CD4-positive, CD25-positive, alpha-beta regulatory T cell (primary cell): Measurements from ENCODE around the gene OR2B6. TPM values are rescaled to one million over a fixed set of nuclear protein-coding genes. Genes with fewer than 3 reads are reported as not detected.
A peak's percentile ranks its signal among the peaks of the same experiment; 100 is the strongest.
"Not testable (repeated sequence)": the region's sequence is repeated elsewhere in the genome, so short reads cannot be mapped to it uniquely, and the experiment has no call there.

Experiments
- ATAC-seq, 2 donors: fragments of 150-1000 bp; cut with Tn5 transposase; one replicate each; pipeline ENCODE4 v1.10.0; 2021; ENCODE audit warnings: low read depth in 2 of 2, moderate number of reproducible peaks in 2 of 2, moderate library complexity in 1 of 2
- DNase-seq, 3 donors: peaks; one replicate each; pipeline versions ENCODE4 v3.0.0 to v3.0.0-alpha.2; 2012 to 2022; ENCODE audit warnings: mixed read lengths in 1 of 3
- H3K27ac ChIP-seq: one replicate; pipeline ENCODE4 v1.7.0; 2013; ENCODE audit warnings: mild to moderate bottlenecking, low read length; ENCODE audit not compliant: insufficient read depth, poor library complexity, severe bottlenecking
- H3K27me3 ChIP-seq: one replicate; pipeline ENCODE4 v1.7.0; 2013; ENCODE audit warnings: low read length; ENCODE audit not compliant: control insufficient read depth, insufficient read depth
- H3K36me3 ChIP-seq: one replicate; pipeline ENCODE4 v1.7.0; 2013; ENCODE audit warnings: mild to moderate bottlenecking, low read length, moderate library complexity; ENCODE audit not compliant: control insufficient read depth, insufficient read depth
- H3K4me1 ChIP-seq: 2 replicates; pipeline ENCODE4 v1.7.0; 2013; ENCODE audit warnings: mild to moderate bottlenecking, low read length; ENCODE audit not compliant: insufficient read depth, control insufficient read depth, poor library complexity, severe bottlenecking
- H3K4me3 ChIP-seq: one replicate; pipeline ENCODE4 v1.7.0; 2013; ENCODE audit warnings: low read depth, mild to moderate bottlenecking, low read length, moderate library complexity
- H3K9me3 ChIP-seq, 2 experiments: 1 replicate in 1 of 2; 2 replicates in 1 of 2; pipeline ENCODE4 v1.7.0; 2013; ENCODE audit warnings: low read length in 2 of 2, mild to moderate bottlenecking in 1 of 2, moderate library complexity in 1 of 2; ENCODE audit not compliant: control insufficient read depth in 2 of 2
- H3K27ac Mint-ChIP-seq, 3 donors: one replicate each; pipeline ENCODE4 v1.8.0; 2020 to 2022; ENCODE audit warnings: mild to moderate bottlenecking in 3 of 3, mixed read lengths in 3 of 3, moderate library complexity in 2 of 3
- H3K27me3 Mint-ChIP-seq: one replicate; pipeline ENCODE4 v1.8.0; 2022; ENCODE audit warnings: mild to moderate bottlenecking, mixed read lengths
- H3K36me3 Mint-ChIP-seq: one replicate; pipeline ENCODE4 v1.8.0; 2020; ENCODE audit warnings: mixed read lengths
- H3K4me1 Mint-ChIP-seq, 4 donors: one replicate each; pipeline ENCODE4 v1.8.0; 2020 to 2022; ENCODE audit warnings: mixed read lengths in 4 of 4, mild to moderate bottlenecking in 1 of 4
- H3K4me3 Mint-ChIP-seq, 4 donors: one replicate each; pipeline ENCODE4 v1.8.0; 2020 to 2022; ENCODE audit warnings: mild to moderate bottlenecking in 4 of 4, mixed read lengths in 4 of 4, moderate library complexity in 3 of 4
- H3K9me3 Mint-ChIP-seq, 7 donors: one replicate each; pipeline ENCODE4 v1.8.0; 2020 to 2022; ENCODE audit warnings: mixed read lengths in 7 of 7, mild to moderate bottlenecking in 3 of 7, moderate library complexity in 2 of 7
- polyA plus RNA-seq, 4 donors: library from polyadenylated mRNA; unstranded; fragments of 300-500 nt; fragmentation: Illumina TruSeq; gene quantifications; one replicate each; pipeline ENCODE4 v1.2.3, GENCODE V29; 2021
- total RNA-seq: library from RNA; stranded (reverse); gene quantifications from one replicate; pipeline ENCODE4 v1.2.3, GENCODE V29; 2022

OR2B6 gene
- total RNA-seq (not detected), polyA plus RNA-seq (not detected)

GRCh38 chr6:27956941-27957340 lies at the start of gene OR2B6:
OR2B6 (plus strand) TSS chr6:27957241; CDS start chr6:27957241, 0 bp downstream.
- no peaks in the 10 kb centered on the region for H3K9me3 Mint-ChIP-seq
- no peaks in the 10 kb centered on the region for H3K9me3 ChIP-seq
- no peaks in the 10 kb centered on the region for H3K36me3 ChIP-seq
- H3K4me3 ChIP-seq: no peak within 1 kb of the TSS
- no peaks in the 10 kb centered on the region for H3K4me1 ChIP-seq
- H3K36me3 Mint-ChIP-seq: no peaks in the 10 kb centered on the region
- H3K27me3 ChIP-seq: peaks cover 25% of the 10 kb centered on the region
- no peaks in the 10 kb centered on the region for H3K4me1 Mint-ChIP-seq
- H3K27ac Mint-ChIP-seq: no peak within 1 kb of the TSS
- H3K27ac ChIP-seq: no peak within 1 kb of the TSS
- H3K27me3 Mint-ChIP-seq: peaks cover 50% of the 10 kb centered on the region
- no peak within 1 kb of the TSS for H3K4me3 Mint-ChIP-seq
- DNase-seq: no peak
- ATAC-seq: no peak

- Histone ChIP-seq H3K27ac (no peak overlapping the region), H3K4me1 (peaks cover 6% of the 10 kb centered on the region), H3K36me3 (no peaks in the 10 kb centered on the region), H3K4me3 (no peak overlapping the region), H3K9me3 (no peaks in the 10 kb centered on the region), H3K27me3 (peaks cover 8% of the 10 kb centered on the region)
- ATAC-seq: no peak
- Mint-ChIP-seq H3K27ac (no peak overlapping the region), H3K9me3 (peaks cover 0 to 2% (median 0%) of the 10 kb centered on the region in 7 donors), H3K36me3 (no peaks in the 10 kb centered on the region), H3K4me1 (peaks cover 0 to 3% (median 0%) of the 10 kb centered on the region in 4 donors), H3K4me3 (no peak overlapping the region), H3K27me3 (peaks cover 42% of the 10 kb centered on the region)
- no peak for DNase-seq
Observed at GRCh38 chr6:27908017-27908416, 49.0 kb upstream of the OR2B6 start.

- Mint-ChIP-seq H3K27me3 (peaks cover 48% of the 10 kb centered on the region), H3K4me1 (no peaks in the 10 kb centered on the region), H3K4me3 (no peak within 1 kb of the TSS), H3K36me3 (no peaks in the 10 kb centered on the region), H3K9me3 (peaks cover 0 to 2% (median 0%) of the 10 kb centered on the region in 7 donors), H3K27ac (peak within 1 kb of the TSS in 1 of 3 donors; percentile 3)
- H3K4me1 ChIP-seq: no peaks in the 10 kb centered on the region
- ATAC-seq (no peak), DNase-seq (no peak)
- H3K27me3 ChIP-seq: peaks cover 10% of the 10 kb centered on the region
- no peak within 1 kb of the TSS for H3K27ac ChIP-seq
- no peak within 1 kb of the TSS for H3K4me3 ChIP-seq
- no peaks in the 10 kb centered on the region for H3K36me3 ChIP-seq
- H3K9me3 ChIP-seq: no peaks in the 10 kb centered on the region
Observed at GRCh38 chr6:27911956-27912446, 45.0 kb upstream of the OR2B6 start, which contains the start of gene OR2B2. OR2B2 (minus strand) TSS chr6:27912396; CDS start chr6:27912319, 77 bp downstream.

GRCh38 chr6:27922949-27923348 lies 34.1 kb upstream of the OR2B6 start:
- H3K27me3 ChIP-seq: peaks cover 13% of the 10 kb centered on the region
- DNase-seq (no peak), ATAC-seq (no peak)
- Mint-ChIP-seq H3K9me3 (peaks cover 0 to 7% (median 0%) of the 10 kb centered on the region in 7 donors), H3K4me3 (no peak overlapping the region), H3K36me3 (no peaks in the 10 kb centered on the region), H3K27ac (no peak overlapping the region), H3K27me3 (peaks cover 64% of the 10 kb centered on the region), H3K4me1 (no peaks in the 10 kb centered on the region)
- H3K9me3 ChIP-seq: no peaks in the 10 kb centered on the region
- no peaks in the 10 kb centered on the region for H3K36me3 ChIP-seq
- H3K4me3 ChIP-seq: no peak overlapping the region
- H3K4me1 ChIP-seq: no peaks in the 10 kb centered on the region
- no peak overlapping the region for H3K27ac ChIP-seq

- Mint-ChIP-seq H3K4me1 (no peaks in the 10 kb centered on the region), H3K27me3 (peaks cover 58% of the 10 kb centered on the region), H3K9me3 (peaks cover 0 to 7% (median 0%) of the 10 kb centered on the region in 7 donors), H3K27ac (no peak overlapping the region), H3K4me3 (no peak overlapping the region), H3K36me3 (no peaks in the 10 kb centered on the region)
- H3K36me3 ChIP-seq: no peaks in the 10 kb centered on the region
- ATAC-seq (no peak), DNase-seq (no peak)
- H3K4me3 ChIP-seq: no peak overlapping the region
- no peaks in the 10 kb centered on the region for H3K9me3 ChIP-seq
- H3K4me1 ChIP-seq: no peaks in the 10 kb centered on the region
- H3K27ac ChIP-seq: no peak overlapping the region
- peaks cover 13% of the 10 kb centered on the region for H3K27me3 ChIP-seq
Observed at GRCh38 chr6:27924179-27924578, 32.9 kb upstream of the OR2B6 start.

GRCh38 chr6:27928041-27928440 lies 29.0 kb upstream of the OR2B6 start:
- H3K9me3 Mint-ChIP-seq, H3K4me3 ChIP-seq, H3K4me1 ChIP-seq, H3K4me1 Mint-ChIP-seq, ATAC-seq, H3K27ac ChIP-seq, H3K9me3 ChIP-seq, H3K36me3 ChIP-seq, H3K4me3 Mint-ChIP-seq, H3K36me3 Mint-ChIP-seq, H3K27ac Mint-ChIP-seq, DNase-seq: not testable (repeated sequence)
- H3K27me3 Mint-ChIP-seq: peaks cover 47% of the 10 kb centered on the region
- peaks cover 11% of the 10 kb centered on the region for H3K27me3 ChIP-seq

GRCh38 chr6:27929930-27930329 lies 27.1 kb upstream of the OR2B6 start:
- H3K27ac Mint-ChIP-seq, H3K36me3 ChIP-seq, DNase-seq, ATAC-seq, H3K4me1 Mint-ChIP-seq, H3K9me3 ChIP-seq, H3K9me3 Mint-ChIP-seq, H3K4me3 ChIP-seq, H3K4me3 Mint-ChIP-seq, H3K4me1 ChIP-seq, H3K27ac ChIP-seq, H3K36me3 Mint-ChIP-seq: not testable (repeated sequence)
- peaks cover 41% of the 10 kb centered on the region for H3K27me3 Mint-ChIP-seq
- H3K27me3 ChIP-seq: peaks cover 19% of the 10 kb centered on the region

GRCh38 chr6:27931209-27931608 lies 25.8 kb upstream of the OR2B6 start:
- Histone ChIP-seq H3K27me3 (peaks cover 16% of the 10 kb centered on the region), H3K9me3 (no peaks in the 10 kb centered on the region), H3K36me3 (no peaks in the 10 kb centered on the region), H3K4me3 (no peak overlapping the region), H3K4me1 (no peaks in the 10 kb centered on the region), H3K27ac (no peak overlapping the region)
- H3K27ac Mint-ChIP-seq: no peak overlapping the region
- H3K27me3 Mint-ChIP-seq: peaks cover 40% of the 10 kb centered on the region
- H3K36me3 Mint-ChIP-seq: no peaks in the 10 kb centered on the region
- DNase-seq (no peak), ATAC-seq (no peak)
- H3K4me1 Mint-ChIP-seq: no peaks in the 10 kb centered on the region
- peaks cover 0 to 9% (median 0%) of the 10 kb centered on the region in 7 donors for H3K9me3 Mint-ChIP-seq
- no peak overlapping the region for H3K4me3 Mint-ChIP-seq
